OCI-M1 (cell line): ENCODE results near the gene TFPT.
A peak's percentile ranks its signal among the peaks of the same experiment; 100 is the strongest.
"Not testable (repeated sequence)": the region's sequence is repeated elsewhere in the genome, so short reads cannot be mapped to it uniquely, and the experiment has no call there.

Source experiments
- DNase-seq: peaks from one replicate; lab custom pipeline; 2025; lab: John Stamatoyannopoulos, UW

TFPT gene

DNA sequence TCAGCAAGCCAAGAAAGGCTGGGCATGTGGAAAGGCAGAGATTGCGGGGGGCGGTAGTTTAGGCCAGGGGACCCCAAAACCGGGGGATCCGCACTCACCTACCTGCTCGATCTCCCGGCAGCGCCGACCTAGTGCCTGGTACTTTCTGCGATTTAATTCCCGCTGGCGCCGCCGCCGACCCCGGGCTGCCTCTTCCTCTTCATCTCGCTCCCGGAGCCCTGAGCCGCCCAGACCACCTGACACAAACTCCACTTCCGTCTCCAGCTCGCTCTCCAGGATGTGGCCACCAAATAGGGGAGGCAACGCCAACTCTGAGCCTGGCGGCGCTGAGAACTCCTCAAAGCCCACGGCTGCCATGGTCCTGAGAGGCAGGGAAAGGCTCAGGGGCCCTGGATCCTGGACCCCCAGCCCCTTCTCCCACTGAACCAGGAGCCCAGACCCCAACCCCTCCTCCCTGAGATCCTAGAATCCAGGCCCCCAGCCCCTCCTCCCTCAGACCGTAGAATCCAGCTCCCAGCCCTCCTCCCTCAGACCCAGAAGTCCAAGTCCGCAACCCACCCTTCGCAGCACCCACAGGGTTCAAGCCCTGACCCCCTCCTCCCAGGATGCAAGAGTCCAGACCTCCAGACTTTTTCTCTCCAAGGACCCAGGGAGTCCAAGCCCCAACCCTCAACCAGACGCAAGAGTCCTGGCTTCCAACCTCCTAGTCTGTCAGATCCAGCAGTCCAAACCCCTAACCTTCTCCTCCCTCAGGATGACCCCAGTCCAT, 933 bp downstream of the TFPT start:
- peak; percentile 71 for DNase-seq

GRCh38 chr19:54109651-54110050, 5.8 kb downstream of the TFPT start:
- DNase-seq = no peak

DNA sequence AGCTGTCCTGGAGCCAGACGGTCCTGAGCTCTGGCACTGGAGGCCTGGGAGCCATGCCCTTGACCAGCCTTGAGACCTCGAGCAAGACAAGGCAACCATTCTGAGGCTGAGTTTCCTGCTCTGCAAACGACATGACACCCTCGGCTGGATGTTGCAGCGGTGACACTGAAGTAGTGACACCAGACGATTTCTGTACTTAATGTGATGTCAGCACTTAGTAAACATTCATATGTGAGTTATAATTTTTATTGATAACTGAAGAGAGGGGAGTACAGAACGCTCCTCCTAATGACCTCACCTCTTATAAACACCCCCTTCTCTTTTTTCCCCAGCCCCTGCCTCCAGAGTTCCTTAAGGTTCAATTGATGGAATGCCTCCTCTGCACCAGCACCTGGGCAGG, 7.0 kb downstream of the TFPT start:
- DNase-seq = no peak

- no peak for DNase-seq
These were observed 7.5 kb downstream of the TFPT start for GRCh38 chr19:54107876-54108490.

DNA sequence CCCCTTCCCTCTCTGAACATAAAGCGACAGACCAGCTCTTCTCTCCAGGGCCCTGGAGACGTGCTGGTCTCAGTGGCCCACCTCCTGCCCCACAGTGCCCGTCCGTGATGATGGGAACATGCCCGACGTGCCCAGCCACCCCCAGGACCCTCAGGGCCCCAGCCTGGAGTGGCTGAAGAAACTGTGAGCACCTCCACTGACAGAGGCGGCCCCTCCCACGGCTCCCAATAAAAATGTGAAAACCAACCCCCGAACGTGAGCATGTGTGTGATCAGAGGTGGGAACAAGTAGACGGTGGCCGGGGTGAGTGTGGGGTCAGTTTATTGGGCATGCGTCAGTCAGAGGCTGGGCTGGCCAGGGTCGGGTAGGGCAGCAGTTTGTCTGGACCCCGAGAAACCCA, 8.7 kb downstream of the TFPT start:
- no peak for DNase-seq

DNA sequence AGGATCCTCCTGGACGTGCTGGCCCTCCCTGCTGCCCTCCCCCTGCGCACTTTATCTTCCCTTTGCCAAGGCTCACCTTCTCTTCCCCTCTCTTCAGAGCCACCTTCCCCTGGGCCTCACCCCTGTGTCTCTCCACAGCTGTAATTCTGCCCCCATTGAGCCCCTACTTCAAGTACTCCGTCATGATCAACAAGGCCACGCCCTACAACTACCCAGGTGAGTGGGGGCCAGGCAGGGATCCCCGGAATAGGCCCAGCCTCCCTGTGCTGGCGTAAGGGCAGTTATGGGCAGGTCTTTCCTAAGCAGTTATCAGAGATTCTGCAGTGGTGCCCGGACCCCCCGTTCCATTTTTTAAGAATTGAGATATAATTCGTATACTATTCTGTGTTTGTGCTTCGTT, 9.7 kb downstream of the TFPT start:
- DNase-seq = no peak

- no peak for DNase-seq
These were observed 10.3 kb downstream of the TFPT start for GRCh38 chr19:54104998-54105715.

- DNase-seq = peak; percentile 99
These were observed 12.9 kb downstream of the TFPT start, which contains the start of gene NDUFA3 for GRCh38 chr19:54102421-54103169. TSS of gene NDUFA3 (plus strand) at chr19:54102855. CDS start at chr19:54102879, 24 bp downstream.

- DNase-seq = peak; percentile 58
These were observed 14.9 kb downstream of the TFPT start, which contains the start of gene OSCAR for GRCh38 chr19:54100561-54100960. TSS of gene OSCAR (minus strand) at chr19:54100803. CDS start at chr19:54100792, 11 bp downstream.

- DNase-seq = not testable (repeated sequence)
These were observed 15.6 kb downstream of the TFPT start for GRCh38 chr19:54099903-54100255.

DNA sequence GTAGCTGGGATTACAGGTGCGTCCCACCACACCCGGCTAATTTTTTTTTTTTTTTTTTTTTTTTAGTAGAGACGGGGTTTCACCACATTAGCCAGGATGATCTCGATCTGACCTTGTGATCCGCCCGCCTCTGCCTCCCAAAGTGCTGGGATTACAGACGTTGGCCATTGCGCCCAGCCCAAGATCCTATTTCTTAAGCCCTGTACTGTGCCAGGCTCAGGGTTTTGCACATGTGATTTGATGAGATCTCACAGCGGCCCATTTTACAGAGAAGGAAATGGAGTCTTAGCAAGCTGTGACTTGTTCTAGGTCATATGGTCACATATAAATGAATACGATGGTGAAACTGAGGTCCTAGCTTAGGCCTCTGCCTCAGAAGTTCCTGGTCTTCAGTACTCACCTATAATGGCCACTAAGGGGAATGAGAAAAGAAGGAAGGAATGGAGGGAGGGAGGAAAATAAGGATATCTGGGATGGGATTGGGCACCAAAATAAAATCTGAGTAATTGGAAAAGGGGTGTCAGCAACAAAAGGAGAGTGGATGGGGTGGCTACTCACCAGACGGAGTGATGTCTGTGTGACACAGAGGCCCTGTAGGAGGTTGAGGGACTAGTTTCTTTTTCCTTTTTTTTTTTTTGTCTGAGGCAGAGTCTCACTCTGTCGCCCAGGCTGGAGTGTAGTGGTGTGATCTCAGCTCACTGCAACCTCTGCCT, 16.1 kb downstream of the TFPT start:
- DNase-seq = no peak

DNA sequence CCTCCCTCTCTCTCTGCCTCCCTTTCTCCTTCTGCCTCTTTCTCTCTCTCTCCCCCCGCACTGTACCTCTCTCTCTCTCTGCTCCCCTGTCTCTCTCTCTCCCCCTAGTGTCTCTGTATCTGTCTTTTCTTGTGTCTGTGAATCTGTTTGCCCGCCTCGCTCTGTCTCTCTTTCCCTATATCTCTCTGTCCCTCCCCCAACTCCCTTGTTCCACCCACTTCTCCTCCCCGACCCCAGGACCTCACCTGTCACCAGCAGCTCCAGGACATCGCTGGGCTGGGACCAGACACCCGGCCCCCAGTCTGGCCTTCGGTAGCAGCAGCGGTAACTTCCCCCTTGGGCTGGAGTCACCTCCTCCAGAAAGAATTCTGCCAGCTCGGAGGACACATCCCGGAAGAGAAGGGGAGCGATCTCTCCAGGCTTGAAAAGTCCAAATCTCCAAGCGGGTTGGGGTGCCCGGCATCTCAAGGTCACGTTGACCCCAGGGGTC, 18.8 kb downstream of the TFPT start:
- peak; percentile 42 for DNase-seq

DNA sequence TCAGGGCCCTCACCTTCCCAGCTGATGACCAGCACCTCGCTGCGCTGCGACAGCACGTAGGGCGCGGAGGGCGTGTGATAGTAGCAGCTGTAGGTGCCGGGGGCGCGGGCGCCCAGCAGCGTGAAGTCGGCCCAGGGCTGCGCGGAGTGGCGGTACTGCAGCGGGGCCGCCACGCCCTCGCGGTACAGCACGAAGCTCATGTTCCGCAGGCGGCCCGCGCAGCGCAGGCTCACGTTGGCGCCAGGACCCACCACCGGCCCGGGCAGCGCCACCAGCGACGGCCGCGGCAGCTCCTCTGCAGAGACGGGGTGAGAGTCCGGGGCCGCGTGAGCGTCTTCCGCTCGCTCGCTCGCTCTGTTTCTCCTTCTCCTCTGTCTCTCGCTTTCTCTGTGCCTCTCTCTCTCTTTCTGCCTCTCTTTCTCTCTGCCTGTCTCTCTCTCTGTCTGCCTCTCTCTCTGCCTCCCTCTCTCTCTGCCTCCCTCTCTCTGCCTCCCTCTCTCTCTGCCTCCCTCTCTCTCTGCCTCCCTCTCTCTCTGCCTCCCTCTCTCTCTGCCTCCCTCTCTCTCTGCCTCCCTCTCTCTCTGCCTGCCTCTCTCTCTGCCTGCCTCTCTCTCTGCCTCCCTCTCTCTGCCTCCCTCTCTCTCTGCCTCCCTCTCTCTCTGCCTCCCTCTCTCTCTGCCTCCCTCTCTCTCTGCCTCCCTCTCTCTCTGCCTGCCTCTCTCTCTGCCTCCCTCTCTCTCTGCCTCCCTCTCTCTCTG, 19.4 kb downstream of the TFPT start:
- peak; percentile 21 for DNase-seq

- DNase-seq = no peak
These were observed 20.2 kb downstream of the TFPT start for GRCh38 chr19:54095136-54095858.

DNA sequence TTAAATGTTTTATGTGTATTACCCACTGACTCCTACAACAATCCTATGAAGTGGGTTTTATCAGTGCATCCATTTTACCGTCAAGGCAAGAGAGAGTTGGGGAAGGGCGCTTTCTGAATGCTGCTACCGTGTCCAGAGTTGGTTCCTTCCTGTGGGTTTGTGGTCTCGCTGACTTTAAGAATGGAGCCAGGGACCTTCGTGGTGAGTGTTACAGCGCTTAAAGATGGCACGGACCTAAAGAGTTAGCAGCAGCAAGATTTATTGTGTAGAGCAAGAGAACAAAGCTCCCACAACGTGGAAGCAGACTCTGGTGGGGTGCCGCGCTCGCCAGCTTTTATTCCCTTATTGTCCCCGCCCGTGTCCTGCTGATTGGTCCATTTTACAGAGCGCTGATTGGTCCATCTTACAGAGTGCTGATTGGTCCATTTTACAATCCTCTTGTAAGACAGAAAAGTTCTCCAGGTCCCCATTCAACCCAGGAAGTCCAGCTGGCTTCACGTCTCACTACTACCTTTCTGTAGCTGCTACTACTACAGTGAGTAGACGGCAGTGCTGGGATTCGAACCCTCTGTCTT, 20.9 kb downstream of the TFPT start:
- DNase-seq = no peak

DNA sequence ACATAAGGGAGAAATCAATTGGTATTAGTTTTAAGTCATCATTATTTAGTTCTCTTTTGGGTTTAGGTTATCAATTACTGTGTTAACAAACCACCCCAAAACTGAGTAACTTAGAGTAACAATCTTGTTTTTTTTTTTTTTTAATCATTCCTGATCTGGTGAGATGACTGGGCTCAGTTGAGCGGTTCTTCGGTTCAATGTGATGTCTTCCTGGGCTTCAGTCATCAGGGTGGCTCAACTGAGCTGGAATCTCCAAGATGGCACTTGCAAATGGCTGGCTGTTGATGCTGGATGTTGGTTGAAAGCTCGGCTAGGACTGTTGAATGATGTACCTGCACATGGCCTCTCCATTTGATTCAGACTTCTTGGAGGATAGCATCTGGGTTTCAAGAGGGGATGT, 31.0 kb downstream of the TFPT start:
- DNase-seq = no peak

- DNase-seq = no peak
These were observed 34.4 kb downstream of the TFPT start, which contains the start of gene TARM1 for GRCh38 chr19:54081032-54081431. TSS of gene TARM1 (minus strand) at chr19:54081365. CDS start at chr19:54081340, 25 bp downstream.

GRCh38 chr19:54077334-54077733, 38.1 kb downstream of the TFPT start:
- DNase-seq = peak; percentile 62

DNA sequence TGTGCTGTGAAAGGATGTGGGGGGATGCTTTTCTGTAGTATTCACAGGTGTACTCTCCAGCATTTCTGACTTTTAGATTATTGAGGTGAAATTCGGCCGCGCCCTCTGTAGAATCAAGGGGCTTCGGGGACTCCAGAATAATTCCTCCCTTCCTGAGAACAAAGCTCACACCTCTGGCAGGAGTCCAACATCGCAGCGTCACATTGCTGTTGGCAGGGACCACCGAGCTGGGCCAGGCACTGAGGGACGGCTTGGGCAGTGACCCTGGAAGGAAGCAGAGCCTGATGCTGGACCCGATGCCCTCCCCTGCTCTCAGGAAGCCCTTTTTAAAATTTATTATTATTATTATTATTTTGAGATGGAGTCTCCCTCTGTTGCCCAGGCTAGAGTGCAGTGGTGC, 40.6 kb downstream of the TFPT start:
- DNase-seq = no peak
